GM12878 (cell line): ENCODE measurements around the gene NUP37. TPM values are rescaled to one million over a fixed set of nuclear protein-coding genes. Genes with fewer than 3 reads are reported as not detected.

Experiments
- ATAC-seq: fragments of 200-7000 bp; cut with Tn5 transposase; 3 replicates; pipeline ENCODE4 v1.9.1; 2020; ENCODE audit warnings: mild to moderate bottlenecking, moderate library complexity
- BruUV-seq: library from RNA; stranded (reverse); fragments of 400-500 nt; replicated peaks from 2 replicates; lab custom pipeline; 2021; lab: Mats Ljungman, UMichigan
- CTCF ChIA-PET: fragments of 300-600 bp; sonication (Branson Sonifier 250); formaldehyde crosslinking; extraction: SDS; loops from one replicate; lab custom pipeline; 2021; ENCODE audit warnings: inconsistent platforms; lab: Yijun Ruan, JAX
- POLR2A ChIA-PET: fragments of 350-600 bp; formaldehyde crosslinking; extraction: SDS; loops from one replicate; lab custom pipeline; 2021; ENCODE audit warnings: inconsistent platforms; lab: Charles Lee
- RAD21 ChIA-PET: fragments of 300-600 bp; sonication (Branson Sonifier 250); formaldehyde crosslinking; loops from one replicate; lab custom pipeline; 2023; ENCODE audit warnings: antibody characterized with exemption; ENCODE audit not compliant: unreplicated experiment; lab: Charles Lee
- SMC1A ChIA-PET: fragments of 300-600 bp; sonication (Branson Sonifier 250); formaldehyde crosslinking; loops from one replicate; lab custom pipeline; 2023; ENCODE audit not compliant: unreplicated experiment, uncharacterized antibody; lab: Charles Lee
- DNase-seq: peaks from one replicate; pipeline ENCODE4 v3.0.0-alpha.2; 2011; ENCODE audit warnings: low read depth, low spot score
- FAIRE-seq: peaks from 3 replicates; lab custom pipeline; 2011; peaks lifted over from hg19 to GRCh38; lab: Jason Lieb, UNC
- H2AFZ ChIP-seq: 2 replicates; pipeline ENCODE4 v1.6.0; 2011; ENCODE audit warnings: low read depth, low read length, control low read depth; ENCODE audit not compliant: control insufficient read depth
- H3K27ac ChIP-seq: 2 replicates; pipeline ENCODE4 v1.5.1; 2011; ENCODE audit warnings: control low read depth; ENCODE audit not compliant: control insufficient read depth, insufficient read depth
- H3K27me3 ChIP-seq, 2 experiments: replicated peaks in 1 of 2; 2 replicates each; pipeline versions ENCODE4 v1.6.0 to v1.6.1; 2011; ENCODE audit warnings: low read length in 1 of 2; ENCODE audit not compliant: control insufficient read depth in 2 of 2, insufficient read depth in 2 of 2
- H3K36me3 ChIP-seq, 2 experiments: 2 replicates each; pipeline ENCODE4 v1.5.1; 2011; ENCODE audit warnings: low read length in 1 of 2; ENCODE audit not compliant: control insufficient read depth in 2 of 2, insufficient read depth in 2 of 2
- H3K4me1 ChIP-seq: 2 replicates; pipeline ENCODE4 v1.6.1; 2011; ENCODE audit warnings: mild to moderate bottlenecking, low read length, moderate library complexity, mixed read lengths; ENCODE audit not compliant: control insufficient read depth, insufficient read depth
- H3K4me2 ChIP-seq: 2 replicates; pipeline ENCODE4 v1.6.0; 2011; ENCODE audit warnings: control low read depth; ENCODE audit not compliant: control insufficient read depth, insufficient read depth
- H3K4me3 ChIP-seq: fragments of 200-600 bp; sonication (generic); 2 replicates; pipeline ENCODE4 v1.5.1; 2016
- H3K79me2 ChIP-seq: 2 replicates; pipeline ENCODE4 v1.6.0; 2011; ENCODE audit warnings: low read length; ENCODE audit not compliant: control insufficient read depth, insufficient read depth
- H3K9ac ChIP-seq: 2 replicates; pipeline ENCODE4 v1.8.0; 2011; ENCODE audit warnings: low read length, control low read depth, mixed read lengths; ENCODE audit not compliant: control insufficient read depth, insufficient read depth
- H3K9me3 ChIP-seq: replicated peaks from 3 replicates; pipeline ENCODE4 v1.5.1; 2011; ENCODE audit warnings: mild to moderate bottlenecking, low read length; ENCODE audit not compliant: control insufficient read depth, insufficient read depth
- H4K20me1 ChIP-seq: 2 replicates; pipeline ENCODE4 v1.6.0; 2011; ENCODE audit not compliant: control insufficient read depth, insufficient read depth
- ATF7 ChIP-seq: fragments of 450-650 bp; IDR thresholded peaks from 2 replicates; pipeline ENCODE4 v1.6.1; 2016; ENCODE audit warnings: low read depth, mild to moderate bottlenecking
- BCL11A ChIP-seq: IDR thresholded peaks from 2 replicates; pipeline ENCODE4 v1.6.1; 2011; ENCODE audit warnings: low read depth, low read length
- BHLHE40 ChIP-seq, 2 experiments: fragments of 450-650 bp in 1 of 2; IDR thresholded peaks; 2 replicates each; pipeline ENCODE4 v1.6.1; 2011 to 2017; ENCODE audit warnings: low read depth in 2 of 2, borderline replicate concordance in 1 of 2, improper control_type of control experiment in 1 of 2, low read length in 1 of 2, mild to moderate bottlenecking in 1 of 2
- CBFB ChIP-seq: IDR thresholded peaks from 2 replicates; pipeline ENCODE4 v1.6.1; 2016; ENCODE audit warnings: antibody characterized with exemption, low read depth
- EGR1 ChIP-seq, 2 experiments: IDR thresholded peaks; 1 replicate in 1 of 2; 2 replicates in 1 of 2; pipeline ENCODE4 v1.6.1; 2011 to 2012; ENCODE audit warnings: low read depth in 2 of 2, low read length in 2 of 2, borderline replicate concordance in 1 of 2, mild to moderate bottlenecking in 1 of 2, moderate library complexity in 1 of 2
- ETV6 ChIP-seq, 2 experiments: fragments of 450-650 bp in 1 of 2; IDR thresholded peaks in 1 of 2; conservative IDR thresholded peaks in 1 of 2; 2 replicates each; pipeline ENCODE4 v1.6.1; 2014; ENCODE audit warnings: antibody characterized with exemption in 1 of 2, borderline replicate concordance in 1 of 2, low read depth in 1 of 2, mild to moderate bottlenecking in 1 of 2, moderate library complexity in 1 of 2
- IKZF1 ChIP-seq: fragments of 450-650 bp; conservative IDR thresholded peaks from 2 replicates; pipeline ENCODE4 v1.6.1; 2017; ENCODE audit warnings: antibody characterized with exemption, mild to moderate bottlenecking
- RCOR1 ChIP-seq: conservative IDR thresholded peaks from 2 replicates; pipeline ENCODE4 v1.6.1; 2012; ENCODE audit warnings: low read depth, low read length, improper control_type of control experiment
- SMAD1 ChIP-seq: fragments of 450-650 bp; IDR thresholded peaks from 2 replicates; pipeline ENCODE4 v1.6.1; 2018; ENCODE audit warnings: mild to moderate bottlenecking, low read depth; ENCODE audit not compliant: partially characterized antibody
- SUZ12 ChIP-seq: fragments of 200-600 bp; sonication (generic); IDR thresholded peaks from one replicate; pipeline ENCODE4 v1.6.1; 2018; ENCODE audit warnings: antibody characterized with exemption, mild to moderate bottlenecking; ENCODE audit not compliant: unreplicated experiment
- TAF1 ChIP-seq: IDR thresholded peaks from 2 replicates; pipeline ENCODE4 v1.6.1; 2011; ENCODE audit warnings: mild to moderate bottlenecking, low read depth, low read length, borderline replicate concordance
- USF2 ChIP-seq: IDR thresholded peaks from 2 replicates; pipeline ENCODE4 v1.6.1; 2011; ENCODE audit warnings: low read depth, low read length, improper control_type of control experiment, borderline replicate concordance
- WRNIP1 ChIP-seq: IDR thresholded peaks from 2 replicates; pipeline ENCODE4 v1.6.1; 2011; ENCODE audit warnings: low read depth, low read length, improper control_type of control experiment, borderline replicate concordance
- ZNF384 ChIP-seq: IDR thresholded peaks from 2 replicates; pipeline ENCODE4 v1.6.1; 2012; ENCODE audit warnings: low read depth, mild to moderate bottlenecking, low read length, improper control_type of control experiment, borderline replicate concordance
- WGBS: methylation state at CpG from one replicate; pipeline ENCODE4 v1.1.6; 2016; ENCODE audit warnings: low lambda C conversion rate; ENCODE audit not compliant: insufficient replicate concordance, insufficient coverage; ENCODE audit errors: missing lambda C conversion rate; 5-methylcytosine and 5-hydroxymethylcytosine counted together
- in situ Hi-C: fragments of 300-500 bp; cut with MboI; formaldehyde crosslinking; loops from 9 replicates; pipeline ENCODE4 v1.14.3; 2018; ENCODE audit warnings: mixed read lengths
- intact Hi-C: fragments of 100-400 bp; cut with micrococcal nuclease; formaldehyde crosslinking; loops from one replicate; pipeline ENCODE4 v1.14.2; 2022; ENCODE audit not compliant: unreplicated experiment
- polyA plus RNA-seq, 11 experiments: library from polyadenylated mRNA; depleted of rRNA in 4 of 11; unstranded in 6 of 11; stranded (reverse) in 5 of 11; fragments of >200 nt; fragmentation: Nextera tagmentation in 4 of 11; fragmentation: Illumina TruSeq in 1 of 11; extraction: Ambion mirVana in 4 of 11; extraction: Trizol in 1 of 11; gene quantifications; 1 replicate in 1 of 11; 2 replicates in 10 of 11; pipeline versions ENCODE4 v1.2.1 to v1.2.3, GENCODE V29; 2011 to 2016; ENCODE audit warnings: inconsistent platforms in 2 of 11, missing spikeins in 2 of 11, low read depth in 1 of 11
- total RNA-seq, 4 experiments: library from RNA; depleted of rRNA in 3 of 4; stranded (reverse); fragments of >200 nt in 3 of 4; fragmentation: Illumina TruSeq in 1 of 4; extraction: Trizol in 1 of 4; gene quantifications; 2 replicates each; pipeline versions ENCODE4 v1.2.1 to v1.2.3, GENCODE V29; 2013 to 2021
- TF ChIP-seq, protein P1 (sequence below): fragments of 450-650 bp; IDR thresholded peaks from 2 replicates; pipeline ENCODE4 v1.6.1; 2016; ENCODE audit warnings: mild to moderate bottlenecking, moderate library complexity, borderline replicate concordance

The NUP37 gene
- total and polyA plus RNA-seq, 10 of the 15 experiments (the other 5 are each of a cell fraction or from before 2014, with no cell fraction given) = 51.8 to 250 (median 99.6) TPM

DNA sequence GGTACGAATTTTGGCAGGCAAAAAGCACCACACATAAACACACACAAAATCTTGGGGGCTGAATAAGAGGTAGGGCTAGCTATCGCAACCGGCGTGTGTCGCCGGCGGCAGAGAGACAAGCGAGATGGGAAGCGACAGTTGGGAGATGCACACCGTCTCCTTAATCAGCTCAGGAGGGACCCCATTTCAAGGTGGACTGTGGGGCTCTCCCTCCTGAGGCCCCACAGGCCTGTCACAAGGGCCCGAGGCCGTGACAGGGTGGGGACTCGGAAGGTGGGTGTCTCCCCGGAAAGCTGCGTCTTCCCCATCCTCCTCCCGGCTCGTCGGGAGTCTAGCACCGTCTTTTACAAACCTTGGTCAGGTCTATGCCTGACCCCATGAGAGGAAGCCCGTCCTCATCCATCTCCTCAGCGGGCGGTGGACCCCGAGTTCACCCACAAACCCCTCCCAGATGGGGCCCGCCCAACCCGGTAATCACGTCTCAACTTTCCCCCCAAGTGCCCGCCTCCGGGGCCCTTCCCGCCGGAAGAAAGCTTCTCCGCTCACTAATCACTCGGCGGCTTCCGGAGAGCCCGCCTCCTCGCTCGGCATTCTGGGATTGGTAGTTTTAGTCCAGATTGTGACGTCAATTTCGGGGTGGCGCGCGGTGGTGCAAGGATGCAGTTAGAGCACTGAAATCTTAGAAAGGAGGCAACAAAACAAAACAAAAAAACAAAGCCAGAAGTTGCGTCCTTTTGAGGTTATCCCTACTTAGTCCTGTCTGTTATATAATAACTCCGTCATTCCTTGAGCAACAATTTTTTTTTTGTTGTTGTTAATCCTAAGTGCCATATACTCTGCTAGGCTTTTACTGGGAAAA is 58.1 kb downstream of the NUP37 start, which contains the start of gene WASHC3:
Gene WASHC3, minus strand, starts transcription at position 432 of the 859 bp plus-strand sequence. Its CDS starts 29 bp downstream, at position 403.
- Histone ChIP-seq H3K36me3 (no peaks in the 10 kb centered on the region; a peak in 1 of 4 replicates), H3K9ac (peak within 1 kb of the TSS; percentile 97), H3K4me3 (peak within 1 kb of the TSS; percentile 73), H2AFZ (peak within 1 kb of the TSS; percentile 97), H3K27ac (peak within 1 kb of the TSS; percentile 96), H4K20me1 (no peaks in the 10 kb centered on the region), H3K4me1 (peaks cover 10% of the 10 kb centered on the region; the same call in 1 of the 2 replicates), H3K79me2 (peaks cover 6% of the 10 kb centered on the region), H3K27me3 (no peaks in the 10 kb centered on the region), H3K9me3 (no peaks in the 10 kb centered on the region; the same call in 2 of the 3 replicates), H3K4me2 (peak within 1 kb of the TSS; percentile 70)
- whole genome bisulfite sequencing = 3% methylated on average over 39 of the region's 44 CpGs
- in situ Hi-C loops (no loop called here), intact Hi-C loops (loop anchor here (1.0 to 10.0 kb wide), 4 partner anchors 51 to 287 kb away; partner anchors contain the start of genes NUP37 and PARPBP)
- ATAC-seq = peak; percentile 95
- SMC1A ChIA-PET = interaction anchor here (0.6 to 2.1 kb wide), 19 partner anchors 10 to 1858 kb away, joined by 3 to 11 read pairs (median 3); no protein-coding TSS in a partner anchor
- RAD21 ChIA-PET = interaction anchor here (0.5 to 2.2 kb wide), 12 partner anchors 10 to 177 kb away, joined by 3 to 15 read pairs (median 4); no protein-coding TSS in a partner anchor
- DNase-seq = peak; percentile 74
- POLR2A ChIA-PET = interaction anchor here (0.6 to 2.2 kb wide), 14 partner anchors 12 to 232 kb away, joined by 3 to 9 read pairs (median 4); partner anchors contain the start of genes NUP37 and PARPBP
- no peak for FAIRE-seq
- TSS peak; percentile 91 for BruUV-seq
- CTCF ChIA-PET = interaction anchor here (1.0 to 1.6 kb wide), 6 partner anchors 20 to 143 kb away, joined by 3 to 6 read pairs (median 4); no protein-coding TSS in a partner anchor
- TF ChIP-seq USF2 (no peak), SUZ12 (no peak), CBFB (peak; percentile 44; the same call in 1 of the 2 replicates), WRNIP1 (no peak), BHLHE40 (IDR thresholded peaks at IDR 0.05; ENCODE audit: borderline replicate concordance in 1 of 2, low read depth in 2 of 2, low read length in 1 of 2) (peak; percentile 15 to 28; a peak in 1 of 4 replicates), EGR1 (IDR thresholded peaks at IDR 0.05; ENCODE audit: borderline replicate concordance in 1 of 2, low read depth in 2 of 2, low read length in 2 of 2) (0 out of 3 replicates have a peak, but pooled peaks of 1 of the 2 experiments have one; percentile 25), BCL11A (0 out of 2 replicates have a peak, but pooled peaks have one; percentile 12), SMAD1 (peak; percentile 72), ETV6 (conservative IDR thresholded peaks at IDR 0.05 in 1 of 2, IDR thresholded peaks at IDR 0.05 in 1 of 2; ENCODE audit: borderline replicate concordance in 1 of 2, low read depth in 1 of 2) (no peak), ZNF384 (no peak), IKZF1 (peak; percentile 49), RCOR1 (peak; percentile 12; the same call in 1 of the 2 replicates), TAF1 (0 out of 2 replicates have a peak, but pooled peaks have one; percentile 24), ATF7 (peak; percentile 96)
- TF ChIP-seq, protein P1, sequence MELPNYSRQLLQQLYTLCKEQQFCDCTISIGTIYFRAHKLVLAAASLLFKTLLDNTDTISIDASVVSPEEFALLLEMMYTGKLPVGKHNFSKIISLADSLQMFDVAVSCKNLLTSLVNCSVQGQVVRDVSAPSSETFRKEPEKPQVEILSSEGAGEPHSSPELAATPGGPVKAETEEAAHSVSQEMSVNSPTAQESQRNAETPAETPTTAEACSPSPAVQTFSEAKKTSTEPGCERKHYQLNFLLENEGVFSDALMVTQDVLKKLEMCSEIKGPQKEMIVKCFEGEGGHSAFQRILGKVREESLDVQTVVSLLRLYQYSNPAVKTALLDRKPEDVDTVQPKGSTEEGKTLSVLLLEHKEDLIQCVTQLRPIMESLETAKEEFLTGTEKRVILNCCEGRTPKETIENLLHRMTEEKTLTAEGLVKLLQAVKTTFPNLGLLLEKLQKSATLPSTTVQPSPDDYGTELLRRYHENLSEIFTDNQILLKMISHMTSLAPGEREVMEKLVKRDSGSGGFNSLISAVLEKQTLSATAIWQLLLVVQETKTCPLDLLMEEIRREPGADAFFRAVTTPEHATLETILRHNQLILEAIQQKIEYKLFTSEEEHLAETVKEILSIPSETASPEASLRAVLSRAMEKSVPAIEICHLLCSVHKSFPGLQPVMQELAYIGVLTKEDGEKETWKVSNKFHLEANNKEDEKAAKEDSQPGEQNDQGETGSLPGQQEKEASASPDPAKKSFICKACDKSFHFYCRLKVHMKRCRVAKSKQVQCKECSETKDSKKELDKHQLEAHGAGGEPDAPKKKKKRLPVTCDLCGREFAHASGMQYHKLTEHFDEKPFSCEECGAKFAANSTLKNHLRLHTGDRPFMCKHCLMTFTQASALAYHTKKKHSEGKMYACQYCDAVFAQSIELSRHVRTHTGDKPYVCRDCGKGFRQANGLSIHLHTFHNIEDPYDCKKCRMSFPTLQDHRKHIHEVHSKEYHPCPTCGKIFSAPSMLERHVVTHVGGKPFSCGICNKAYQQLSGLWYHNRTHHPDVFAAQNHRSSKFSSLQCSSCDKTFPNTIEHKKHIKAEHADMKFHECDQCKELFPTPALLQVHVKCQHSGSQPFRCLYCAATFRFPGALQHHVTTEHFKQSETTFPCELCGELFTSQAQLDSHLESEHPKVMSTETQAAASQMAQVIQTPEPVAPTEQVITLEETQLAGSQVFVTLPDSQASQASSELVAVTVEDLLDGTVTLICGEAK = peak; percentile 92
